ENCODE measurements around the gene RBP4.

RBP4 gene

DNA sequence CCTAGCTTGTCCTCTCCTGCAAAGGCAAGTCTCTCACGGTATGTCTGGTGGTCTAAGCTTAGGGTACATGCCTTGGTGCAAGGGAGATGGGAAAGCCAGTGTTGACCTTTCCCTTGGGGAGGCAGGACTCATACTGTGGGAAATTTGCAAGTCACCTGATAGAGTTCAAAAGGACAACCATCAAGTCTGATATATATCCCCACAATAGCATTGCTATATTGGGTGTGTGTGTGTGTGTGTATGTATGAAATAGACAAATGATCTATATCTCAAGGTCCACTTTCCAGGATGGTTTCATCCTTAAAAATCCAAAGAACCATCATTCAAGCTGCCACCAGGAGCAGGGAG is 46.7 kb downstream of the RBP4 start:
- no peak for DNase-seq
- H3K36me3 ChIP-seq = no peaks in the 10 kb centered on the region
- TF ChIP-seq, protein P1, sequence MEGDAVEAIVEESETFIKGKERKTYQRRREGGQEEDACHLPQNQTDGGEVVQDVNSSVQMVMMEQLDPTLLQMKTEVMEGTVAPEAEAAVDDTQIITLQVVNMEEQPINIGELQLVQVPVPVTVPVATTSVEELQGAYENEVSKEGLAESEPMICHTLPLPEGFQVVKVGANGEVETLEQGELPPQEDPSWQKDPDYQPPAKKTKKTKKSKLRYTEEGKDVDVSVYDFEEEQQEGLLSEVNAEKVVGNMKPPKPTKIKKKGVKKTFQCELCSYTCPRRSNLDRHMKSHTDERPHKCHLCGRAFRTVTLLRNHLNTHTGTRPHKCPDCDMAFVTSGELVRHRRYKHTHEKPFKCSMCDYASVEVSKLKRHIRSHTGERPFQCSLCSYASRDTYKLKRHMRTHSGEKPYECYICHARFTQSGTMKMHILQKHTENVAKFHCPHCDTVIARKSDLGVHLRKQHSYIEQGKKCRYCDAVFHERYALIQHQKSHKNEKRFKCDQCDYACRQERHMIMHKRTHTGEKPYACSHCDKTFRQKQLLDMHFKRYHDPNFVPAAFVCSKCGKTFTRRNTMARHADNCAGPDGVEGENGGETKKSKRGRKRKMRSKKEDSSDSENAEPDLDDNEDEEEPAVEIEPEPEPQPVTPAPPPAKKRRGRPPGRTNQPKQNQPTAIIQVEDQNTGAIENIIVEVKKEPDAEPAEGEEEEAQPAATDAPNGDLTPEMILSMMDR (IDR thresholded peaks at IDR 0.05) = no peak
- intact Hi-C loops (cut with DNase I; ENCODE audit: low total_unique reads) = no loop called here
- no peak overlapping the region for H3K4me3 ChIP-seq
- no peaks in the 10 kb centered on the region for H3K4me1 ChIP-seq
- no peaks in the 10 kb centered on the region for H3K9me3 ChIP-seq
- H3K27me3 ChIP-seq = no peaks in the 10 kb centered on the region
- H3K27ac ChIP-seq = no peak overlapping the region

- no peaks in the 10 kb centered on the region for H3K36me3 ChIP-seq
- H3K4me1 ChIP-seq = no peaks in the 10 kb centered on the region
- peaks cover 0 to 4% of the 10 kb centered on the region in 2 donors for H3K27me3 ChIP-seq
- DNase-seq = no peak
- no peaks in the 10 kb centered on the region for H3K9me3 ChIP-seq
- TF ChIP-seq, protein P1 (IDR thresholded peaks at IDR 0.05) = no peak
- intact Hi-C loops (cut with DNase I; ENCODE audit: low total_unique reads) = no loop called here
- H3K27ac ChIP-seq = no peak overlapping the region
- no peak overlapping the region for H3K4me3 ChIP-seq
Observed at GRCh38 chr10:93553482-93554315, 47.3 kb downstream of the RBP4 start.

- Histone ChIP-seq H3K27me3 (peaks cover 0 to 4% of the 10 kb centered on the region in 2 donors), H3K27ac (no peak overlapping the region), H3K9me3 (no peaks in the 10 kb centered on the region), H3K36me3 (no peaks in the 10 kb centered on the region), H3K4me3 (no peak overlapping the region), H3K4me1 (no peaks in the 10 kb centered on the region)
- TF ChIP-seq, protein P1 (IDR thresholded peaks at IDR 0.05) = no peak
- intact Hi-C loops (cut with DNase I; ENCODE audit: low total_unique reads) = no loop called here
- DNase-seq = no peak
Observed at GRCh38 chr10:93552780-93553179, 48.3 kb downstream of the RBP4 start.

GRCh38 chr10:93550606-93551005 is 50.4 kb downstream of the RBP4 start:
- H3K4me3 ChIP-seq = no peak overlapping the region
- DNase-seq = no peak
- no peak overlapping the region for H3K27ac ChIP-seq
- H3K36me3 ChIP-seq = no peaks in the 10 kb centered on the region
- no peaks in the 10 kb centered on the region for H3K4me1 ChIP-seq
- TF ChIP-seq, protein P1 (IDR thresholded peaks at IDR 0.05) = no peak
- no peaks in the 10 kb centered on the region for H3K9me3 ChIP-seq
- peaks cover 0 to 4% of the 10 kb centered on the region in 2 donors for H3K27me3 ChIP-seq
- intact Hi-C loops (cut with DNase I; ENCODE audit: low total_unique reads) = no loop called here

DNA sequence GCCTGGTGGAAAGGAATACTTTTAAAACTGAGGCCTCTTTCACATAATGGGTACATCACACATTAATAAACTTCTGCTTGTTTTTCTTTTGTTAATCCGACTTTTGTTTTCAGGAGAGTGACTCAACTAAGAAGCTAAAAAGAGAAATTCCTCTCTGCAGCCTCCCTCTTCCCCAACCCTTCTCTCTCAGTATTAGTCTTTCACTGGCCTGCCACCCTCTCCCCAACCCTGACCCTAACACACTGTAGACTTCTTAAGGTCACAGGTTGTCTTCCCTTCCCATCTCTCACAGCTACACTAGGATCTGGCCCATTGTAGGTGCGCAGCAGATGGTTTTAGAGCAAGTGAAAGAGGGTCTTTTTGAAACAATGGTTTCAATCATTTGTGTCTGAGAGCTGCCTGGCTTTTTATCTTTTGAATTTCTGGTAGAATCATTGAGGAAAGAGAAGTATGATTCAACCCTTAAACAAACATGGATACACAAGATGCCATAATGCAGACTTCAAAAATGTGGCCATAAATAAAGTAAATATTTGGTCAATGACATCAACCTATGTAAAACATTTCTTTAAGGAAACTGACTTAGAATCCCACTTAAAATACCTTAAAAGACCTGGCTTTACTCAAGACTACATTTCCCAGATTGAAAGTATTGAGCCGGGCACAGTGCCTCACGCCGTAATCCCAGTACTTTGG is 52.5 kb downstream of the RBP4 start:
- Histone ChIP-seq H3K9me3 (no peaks in the 10 kb centered on the region), H3K4me1 (no peaks in the 10 kb centered on the region), H3K36me3 (no peaks in the 10 kb centered on the region), H3K27me3 (peaks cover 0 to 7% of the 10 kb centered on the region in 2 donors), H3K27ac (no peak overlapping the region), H3K4me3 (no peak overlapping the region)
- intact Hi-C loops (cut with DNase I; ENCODE audit: low total_unique reads) = no loop called here
- TF ChIP-seq, protein P1 (IDR thresholded peaks at IDR 0.05) = no peak
- no peak for DNase-seq
